Islet precursor cell (in vitro differentiated cells): ENCODE data around the gene FAM174B.

Experiments
- DNase-seq: peaks from one replicate; pipeline ENCODE4 v3.0.0-alpha.2; 2018

The FAM174B gene

GRCh38 chr15:92599394-92599970, 56.1 kb downstream of the FAM174B start:
- DNase-seq: no peak

- no peak for DNase-seq
Measured at GRCh38 chr15:92597548-92597947, 58.0 kb downstream of the FAM174B start.

GRCh38 chr15:92596623-92597022, 59.0 kb downstream of the FAM174B start:
- DNase-seq: no peak

- no peak for DNase-seq
Measured at GRCh38 chr15:92595506-92596381, 59.8 kb downstream of the FAM174B start.

GRCh38 chr15:92591275-92591674, 64.3 kb downstream of the FAM174B start:
- DNase-seq: no peak

GRCh38 chr15:92586966-92587365, 68.6 kb downstream of the FAM174B start:
- no peak for DNase-seq

- DNase-seq: no peak
Measured at GRCh38 chr15:92586383-92586942, 69.1 kb downstream of the FAM174B start.

- no peak for DNase-seq
Measured at GRCh38 chr15:92584105-92584504, 71.5 kb downstream of the FAM174B start.

- DNase-seq: no peak
Measured at GRCh38 chr15:92583096-92584034, 72.2 kb downstream of the FAM174B start.

- peak; percentile 33 for DNase-seq
Measured at GRCh38 chr15:92582206-92582605, 73.4 kb downstream of the FAM174B start.

- no peak for DNase-seq
Measured at GRCh38 chr15:92580933-92581445, 74.6 kb downstream of the FAM174B start.

GRCh38 chr15:92580521-92580920, 75.1 kb downstream of the FAM174B start:
- peak; percentile 31 for DNase-seq

- DNase-seq: peak; percentile 45
Measured at GRCh38 chr15:92579931-92580470, 75.6 kb downstream of the FAM174B start.

- DNase-seq: peak; percentile 45
Measured at GRCh38 chr15:92579486-92579885, 76.1 kb downstream of the FAM174B start.

GRCh38 chr15:92578096-92578835, 77.3 kb downstream of the FAM174B start:
- DNase-seq: peak; percentile 32

- DNase-seq: no peak
Measured at GRCh38 chr15:92576597-92577200, 78.9 kb downstream of the FAM174B start.

- no peak for DNase-seq
Measured at GRCh38 chr15:92574566-92574965, 81.0 kb downstream of the FAM174B start.

GRCh38 chr15:92574161-92574560, 81.4 kb downstream of the FAM174B start:
- DNase-seq: no peak

- DNase-seq: no peak
Measured at GRCh38 chr15:92571824-92572223, 83.8 kb downstream of the FAM174B start.

GRCh38 chr15:92570391-92570790, 85.2 kb downstream of the FAM174B start:
- no peak for DNase-seq

GRCh38 chr15:92569778-92570177, 85.8 kb downstream of the FAM174B start:
- no peak for DNase-seq
